ENCODE results near the gene NCS1. TPM values are rescaled to one million over a fixed set of nuclear protein-coding genes. Genes with fewer than 3 reads are reported as not detected.

The NCS1 gene
- total and polyA plus RNA-seq, 2 experiments from 2014 or later, result 4.7 to 33.0 TPM

DNA sequence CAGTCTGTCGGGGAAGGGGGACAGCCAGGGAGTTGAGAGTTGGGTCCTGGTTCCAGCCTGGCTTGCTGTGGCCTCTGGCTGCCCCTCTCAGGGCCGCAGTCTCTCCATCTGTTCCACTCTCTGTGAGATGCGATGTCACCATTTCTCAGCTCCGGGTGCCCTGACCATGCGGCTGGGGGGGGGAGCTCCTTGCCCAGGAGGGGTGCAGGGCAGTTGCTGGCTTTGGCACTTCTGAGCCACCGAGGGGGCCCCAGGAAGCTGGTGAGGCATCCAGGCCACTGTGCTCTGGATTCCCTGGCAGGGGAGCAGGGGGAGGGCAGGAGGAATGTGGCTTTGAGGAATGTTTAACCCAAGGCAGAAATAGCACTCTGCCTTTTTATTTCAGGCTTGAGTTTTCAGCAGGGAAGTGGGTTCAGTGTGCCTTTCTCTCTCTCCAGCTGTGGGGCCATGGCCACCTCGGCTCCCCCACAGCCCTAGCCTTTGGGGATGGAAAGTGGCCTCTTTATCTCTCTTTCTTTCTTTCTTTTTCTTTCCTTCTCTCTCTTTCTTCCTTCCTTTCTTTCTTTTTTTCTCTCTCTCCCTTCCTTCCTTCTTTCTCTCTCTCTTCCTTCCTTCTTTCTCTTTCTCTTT, 11.0 kb downstream of the NCS1 start:
- Histone ChIP-seq H3K36me3 (ENCODE audit: low read depth) (no peaks in the 10 kb centered on the region), H4K20me1 (ENCODE audit: insufficient read depth) (no peaks in the 10 kb centered on the region), H2AFZ (peak overlapping the region; percentile 42), H3K9me3 (ENCODE audit: low read depth) (no peaks in the 10 kb centered on the region), H3K79me2 (ENCODE audit: insufficient read depth) (peaks cover 91% of the 10 kb centered on the region), H3K27ac (peak overlapping the region; percentile 61), H3K4me1 (ENCODE audit: insufficient read depth) (peaks cover 29% of the 10 kb centered on the region), H3K27me3 (replicated peaks; ENCODE audit: insufficient read depth) (no peaks in the 10 kb centered on the region), H3K9ac (peak overlapping the region; percentile 64), H3K9me2 (ENCODE audit: insufficient read depth) (no peaks in the 10 kb centered on the region), H3F3A (ENCODE audit: insufficient read depth) (peaks cover 24% of the 10 kb centered on the region), H3K4me3 (peak overlapping the region; percentile 57), H3K4me2 (ENCODE audit: unreplicated experiment) (peak overlapping the region; percentile 72)
- WGBS, 2 experiments (ENCODE audit: low coverage in 1 of 2, low lambda C conversion rate in 2 of 2, missing lambda C conversion rate in 2 of 2), result 6 to 11% methylated on average over 6 of the region's 7 CpGs
- no peak for TF ChIP-seq EZH2 (IDR thresholded peaks at IDR 0.05; ENCODE audit: insufficient read depth, poor library complexity, severe bottlenecking)
- TF ChIP-seq EZH2phosphoT487 (IDR thresholded peaks at IDR 0.05; ENCODE audit: insufficient read depth, low read depth), result no peak
- peak; percentile 85 for DNase-seq
- in situ Hi-C loops (cut with MboI), result no loop called here

DNA sequence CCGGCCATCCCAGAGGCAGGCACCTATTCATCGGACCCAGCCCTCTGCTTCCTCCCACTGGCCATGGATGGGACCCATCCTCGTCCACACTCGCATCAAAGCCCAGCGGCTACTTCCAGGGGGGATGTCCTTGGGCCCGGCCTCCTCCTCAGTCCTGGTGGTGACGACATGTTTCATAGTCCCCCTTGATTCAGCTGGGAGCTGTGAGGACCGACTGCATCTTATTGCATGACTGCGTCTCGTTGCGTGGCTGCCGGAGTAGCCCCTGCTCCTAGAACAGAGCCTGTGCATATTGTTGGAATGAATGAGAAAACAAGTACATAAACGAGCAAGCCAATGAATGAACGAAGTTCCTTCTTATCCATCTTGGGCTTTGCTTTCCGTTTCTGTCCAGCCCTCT, 12.8 kb downstream of the NCS1 start:
- peaks cover 93% of the 10 kb centered on the region for H3K79me2 ChIP-seq (ENCODE audit: insufficient read depth)
- H4K20me1 ChIP-seq (ENCODE audit: insufficient read depth), result no peaks in the 10 kb centered on the region
- 88 to 89% methylated on average over 15 of the region's 15 CpGs for WGBS, 2 experiments (ENCODE audit: low coverage in 1 of 2, low lambda C conversion rate in 2 of 2, missing lambda C conversion rate in 2 of 2)
- H3K9ac ChIP-seq, result no peak overlapping the region
- H2AFZ ChIP-seq, result no peak overlapping the region
- H3K4me2 ChIP-seq (ENCODE audit: unreplicated experiment), result no peak overlapping the region
- H3K9me2 ChIP-seq (ENCODE audit: insufficient read depth), result no peaks in the 10 kb centered on the region
- DNase-seq, result no peak
- no peak for TF ChIP-seq EZH2 (IDR thresholded peaks at IDR 0.05; ENCODE audit: insufficient read depth, poor library complexity, severe bottlenecking)
- TF ChIP-seq EZH2phosphoT487 (IDR thresholded peaks at IDR 0.05; ENCODE audit: insufficient read depth, low read depth), result no peak
- no peak overlapping the region for H3K4me3 ChIP-seq
- in situ Hi-C loops (cut with MboI), result no loop called here
- H3K27ac ChIP-seq, result no peak overlapping the region
- peaks cover 32% of the 10 kb centered on the region for H3K4me1 ChIP-seq (ENCODE audit: insufficient read depth)
- H3F3A ChIP-seq (ENCODE audit: insufficient read depth), result peaks cover 15% of the 10 kb centered on the region
- H3K27me3 ChIP-seq (replicated peaks; ENCODE audit: insufficient read depth), result no peaks in the 10 kb centered on the region
- no peaks in the 10 kb centered on the region for H3K9me3 ChIP-seq (ENCODE audit: low read depth)
- no peaks in the 10 kb centered on the region for H3K36me3 ChIP-seq (ENCODE audit: low read depth)

DNA sequence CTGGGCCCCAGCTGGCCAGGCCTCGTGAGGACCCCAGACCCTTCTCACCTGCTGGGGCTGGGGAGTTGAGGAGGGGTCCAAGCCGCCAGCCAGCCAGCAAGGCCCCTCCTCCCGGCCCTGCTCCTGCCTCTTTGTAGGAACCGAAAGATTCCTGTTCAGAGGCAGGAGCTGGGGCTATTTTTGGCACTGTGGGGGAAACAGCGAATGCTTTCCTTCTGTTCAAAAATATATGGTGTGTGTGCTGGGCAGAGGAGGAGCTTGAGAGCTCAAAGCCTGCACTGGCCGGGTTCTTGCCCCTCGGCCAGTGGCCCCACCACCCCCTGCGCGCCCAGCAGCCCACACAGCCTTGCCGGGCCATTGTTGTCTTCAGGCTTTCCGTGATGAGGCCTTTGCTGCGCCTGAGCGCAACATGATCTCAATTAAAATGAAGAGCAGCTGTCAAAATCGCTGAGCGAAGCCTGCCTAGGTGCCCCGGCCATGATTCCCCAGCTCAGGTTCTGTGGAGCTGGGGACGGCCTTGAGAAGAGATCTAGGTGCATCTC, 13.4 kb downstream of the NCS1 start:
- H3K9me2 ChIP-seq (ENCODE audit: insufficient read depth), result no peaks in the 10 kb centered on the region
- TF ChIP-seq EZH2 (IDR thresholded peaks at IDR 0.05; ENCODE audit: insufficient read depth, poor library complexity, severe bottlenecking), result no peak
- TF ChIP-seq EZH2phosphoT487 (IDR thresholded peaks at IDR 0.05; ENCODE audit: insufficient read depth, low read depth), result no peak
- H3K79me2 ChIP-seq (ENCODE audit: insufficient read depth), result peaks cover 93% of the 10 kb centered on the region
- no peaks in the 10 kb centered on the region for H4K20me1 ChIP-seq (ENCODE audit: insufficient read depth)
- H3K4me1 ChIP-seq (ENCODE audit: insufficient read depth), result peaks cover 32% of the 10 kb centered on the region
- peaks cover 15% of the 10 kb centered on the region for H3F3A ChIP-seq (ENCODE audit: insufficient read depth)
- no peaks in the 10 kb centered on the region for H3K27me3 ChIP-seq (replicated peaks; ENCODE audit: insufficient read depth)
- DNase-seq, result no peak
- H3K36me3 ChIP-seq (ENCODE audit: low read depth), result no peaks in the 10 kb centered on the region
- H3K4me3 ChIP-seq, result no peak overlapping the region
- H3K9ac ChIP-seq, result no peak overlapping the region
- no peak overlapping the region for H3K27ac ChIP-seq
- 79 to 81% methylated on average over 12 to 17 of the region's 17 CpGs for WGBS, 2 experiments (ENCODE audit: low coverage in 1 of 2, low lambda C conversion rate in 2 of 2, missing lambda C conversion rate in 2 of 2)
- in situ Hi-C loops (cut with MboI), result no loop called here
- H3K4me2 ChIP-seq (ENCODE audit: unreplicated experiment), result no peak overlapping the region
- no peak overlapping the region for H2AFZ ChIP-seq
- no peaks in the 10 kb centered on the region for H3K9me3 ChIP-seq (ENCODE audit: low read depth)

DNA sequence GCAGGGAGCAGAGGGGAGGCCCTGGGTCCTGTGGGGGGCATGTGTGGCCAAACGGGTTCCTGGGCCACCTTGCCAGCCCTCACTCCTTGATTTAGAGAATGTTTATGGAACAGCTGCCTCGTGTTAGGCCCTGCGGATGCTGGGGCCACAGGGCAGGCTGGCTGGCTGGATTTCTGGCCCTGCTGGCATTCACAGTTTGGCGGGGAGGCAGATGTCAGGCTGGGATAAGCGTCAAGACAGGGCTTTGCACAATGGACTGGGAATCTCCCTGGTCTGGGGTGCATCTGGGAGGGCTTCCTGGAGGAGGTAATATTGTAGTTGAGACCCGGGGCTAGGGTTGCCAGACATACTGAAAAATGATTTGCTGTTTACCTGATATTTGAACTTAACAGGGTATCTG, 13.8 kb downstream of the NCS1 start:
- H4K20me1 ChIP-seq (ENCODE audit: insufficient read depth), result no peaks in the 10 kb centered on the region
- no peak for DNase-seq
- no peak overlapping the region for H3K9ac ChIP-seq
- no peaks in the 10 kb centered on the region for H3K27me3 ChIP-seq (replicated peaks; ENCODE audit: insufficient read depth)
- in situ Hi-C loops (cut with MboI), result no loop called here
- no peaks in the 10 kb centered on the region for H3K9me2 ChIP-seq (ENCODE audit: insufficient read depth)
- H3K4me2 ChIP-seq (ENCODE audit: unreplicated experiment), result no peak overlapping the region
- 66 to 71% methylated on average over 6 of the region's 6 CpGs for WGBS, 2 experiments (ENCODE audit: low coverage in 1 of 2, low lambda C conversion rate in 2 of 2, missing lambda C conversion rate in 2 of 2)
- H3K4me3 ChIP-seq, result no peak overlapping the region
- H3K27ac ChIP-seq, result no peak overlapping the region
- peaks cover 15% of the 10 kb centered on the region for H3F3A ChIP-seq (ENCODE audit: insufficient read depth)
- H2AFZ ChIP-seq, result no peak overlapping the region
- no peak for TF ChIP-seq EZH2phosphoT487 (IDR thresholded peaks at IDR 0.05; ENCODE audit: insufficient read depth, low read depth)
- no peak for TF ChIP-seq EZH2 (IDR thresholded peaks at IDR 0.05; ENCODE audit: insufficient read depth, poor library complexity, severe bottlenecking)
- H3K9me3 ChIP-seq (ENCODE audit: low read depth), result no peaks in the 10 kb centered on the region
- H3K4me1 ChIP-seq (ENCODE audit: insufficient read depth), result peaks cover 32% of the 10 kb centered on the region
- no peaks in the 10 kb centered on the region for H3K36me3 ChIP-seq (ENCODE audit: low read depth)
- peaks cover 93% of the 10 kb centered on the region for H3K79me2 ChIP-seq (ENCODE audit: insufficient read depth)
